SK-N-SH treated with all-trans-retinoic acid at 6 μM for 48 hours (cell line): ENCODE results near the gene GRM5.
"Not testable (repeated sequence)": the region's sequence is repeated elsewhere in the genome, so short reads cannot be mapped to it uniquely, and the experiment has no call there.

Experiments
- ARNTL ChIP-seq: fragments of 450-650 bp; formaldehyde crosslinking; IDR thresholded peaks from 2 replicates; pipeline ENCODE4 v1.5.0; 2020; ENCODE audit warnings: low read depth, mild to moderate bottlenecking, moderate library complexity, borderline replicate concordance
- CSDC2 ChIP-seq: fragments of 250-450 bp; sonication (Bioruptor Pico); IDR thresholded peaks from 2 replicates; pipeline ENCODE4 v1.5.0; 2020; ENCODE audit warnings: mild to moderate bottlenecking, moderate library complexity
- ESRRG ChIP-seq: fragments of 250-450 bp; sonication (Bioruptor Pico); IDR thresholded peaks from 2 replicates; pipeline ENCODE4 v1.6.1; 2021; ENCODE audit warnings: mild to moderate bottlenecking
- PPARA ChIP-seq: fragments of 250-450 bp; sonication (Bioruptor Pico); IDR thresholded peaks from 2 replicates; pipeline ENCODE4 v1.5.0; 2020; ENCODE audit warnings: mild to moderate bottlenecking, borderline replicate concordance
- SNAI2 ChIP-seq: fragments of 250-450 bp; sonication (Bioruptor Pico); IDR thresholded peaks from 2 replicates; pipeline ENCODE4 v1.5.0; 2020; ENCODE audit warnings: mild to moderate bottlenecking, moderate library complexity
- TCF4 ChIP-seq: fragments of 250-450 bp; sonication (Bioruptor Pico); IDR thresholded peaks from 2 replicates; pipeline ENCODE4 v1.8.0; 2021; ENCODE audit warnings: mild to moderate bottlenecking, moderate library complexity, borderline replicate concordance
- ZC3H10 ChIP-seq: fragments of 250-450 bp; sonication (Bioruptor Pico); IDR thresholded peaks from 2 replicates; pipeline ENCODE4 v1.5.1; 2021; ENCODE audit warnings: mild to moderate bottlenecking, moderate library complexity
- ZFP3 ChIP-seq: fragments of 250-450 bp; sonication (Bioruptor Pico); IDR thresholded peaks from 2 replicates; pipeline ENCODE4 v1.5.0; 2020; ENCODE audit warnings: mild to moderate bottlenecking, moderate library complexity
- ZFP30 ChIP-seq: fragments of 450-650 bp; formaldehyde crosslinking; IDR thresholded peaks from 2 replicates; pipeline ENCODE4 v1.5.0; 2022; ENCODE audit warnings: mild to moderate bottlenecking, moderate library complexity
- ZNF70 ChIP-seq: fragments of 450-650 bp; formaldehyde crosslinking; IDR thresholded peaks from 2 replicates; pipeline ENCODE4 v1.5.0; 2020; ENCODE audit warnings: mild to moderate bottlenecking, moderate library complexity
- TF ChIP-seq, protein P1 (sequence below): fragments of 250-450 bp; sonication (Bioruptor Pico); IDR thresholded peaks from 2 replicates; pipeline ENCODE4 v1.8.0; 2020; ENCODE audit warnings: mild to moderate bottlenecking, moderate library complexity, borderline replicate concordance

DNA sequence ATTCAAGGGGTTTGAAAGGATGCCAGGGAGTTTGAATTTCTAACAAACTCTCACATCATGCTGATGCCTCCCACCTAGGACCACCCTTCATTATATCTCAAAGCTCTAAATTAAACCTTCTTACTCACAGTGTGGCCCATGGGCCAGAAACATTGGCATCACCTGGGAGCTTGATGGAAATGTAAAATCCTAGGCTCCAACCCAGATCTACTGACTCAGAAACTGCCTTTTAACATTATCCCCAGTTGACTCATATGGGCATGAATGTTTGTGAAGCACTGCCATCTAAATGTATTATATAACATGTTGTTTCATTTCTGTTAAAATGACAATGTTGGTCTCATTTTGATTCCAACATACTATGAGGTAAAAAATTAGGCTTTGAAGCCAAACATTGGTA, 90.3 kb downstream of the GRM5 start:
- not testable (repeated sequence) for TF ChIP-seq ZFP30; ZNF70 (CRISPR knock-in tag); CSDC2; ARNTL (CRISPR knock-in tag); ZC3H10; TCF4 (CRISPR knock-in tag); PPARA (CRISPR knock-in tag); ZFP3; SNAI2 (CRISPR knock-in tag); ESRRG (CRISPR knock-in tag)
- TF ChIP-seq, protein P1, sequence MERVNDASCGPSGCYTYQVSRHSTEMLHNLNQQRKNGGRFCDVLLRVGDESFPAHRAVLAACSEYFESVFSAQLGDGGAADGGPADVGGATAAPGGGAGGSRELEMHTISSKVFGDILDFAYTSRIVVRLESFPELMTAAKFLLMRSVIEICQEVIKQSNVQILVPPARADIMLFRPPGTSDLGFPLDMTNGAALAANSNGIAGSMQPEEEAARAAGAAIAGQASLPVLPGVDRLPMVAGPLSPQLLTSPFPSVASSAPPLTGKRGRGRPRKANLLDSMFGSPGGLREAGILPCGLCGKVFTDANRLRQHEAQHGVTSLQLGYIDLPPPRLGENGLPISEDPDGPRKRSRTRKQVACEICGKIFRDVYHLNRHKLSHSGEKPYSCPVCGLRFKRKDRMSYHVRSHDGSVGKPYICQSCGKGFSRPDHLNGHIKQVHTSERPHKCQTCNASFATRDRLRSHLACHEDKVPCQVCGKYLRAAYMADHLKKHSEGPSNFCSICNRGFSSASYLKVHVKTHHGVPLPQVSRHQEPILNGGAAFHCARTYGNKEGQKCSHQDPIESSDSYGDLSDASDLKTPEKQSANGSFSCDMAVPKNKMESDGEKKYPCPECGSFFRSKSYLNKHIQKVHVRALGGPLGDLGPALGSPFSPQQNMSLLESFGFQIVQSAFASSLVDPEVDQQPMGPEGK (CRISPR knock-in tag): not testable (repeated sequence)
